HCT116 (cell line): ENCODE data around the gene CHMP2A. TPM values are rescaled to one million over a fixed set of nuclear protein-coding genes. Genes with fewer than 3 reads are reported as not detected.

Experiments used
- ATAC-seq: fragments of 200-7000 bp; cut with Tn5 transposase; 2 replicates; pipeline ENCODE4 v1.9.1; 2020; ENCODE audit warnings: mild to moderate bottlenecking, moderate library complexity
- BruUV-seq: library from RNA; stranded (reverse); fragments of 400-500 nt; replicated peaks from 2 replicates; lab custom pipeline; 2021; lab: Mats Ljungman, UMichigan
- CTCF ChIA-PET: fragments of 300-600 bp; sonication (Branson Sonifier 250); formaldehyde crosslinking; loops from one replicate; lab custom pipeline; 2021; ENCODE audit warnings: antibody characterized with exemption; lab: Charles Lee
- POLR2A ChIA-PET: fragments of 300-600, 350-600 bp; sonication (Branson Sonifier 250); formaldehyde crosslinking; loops from one replicate; lab custom pipeline; 2021; ENCODE audit warnings: antibody characterized with exemption; lab: Charles Lee
- RAD21 ChIA-PET, 2 experiments: fragments of 300-600 bp; sonication (Branson Sonifier 250); formaldehyde crosslinking; loops; one replicate each; lab custom pipeline; 2023; ENCODE audit warnings: low total read pairs in 2 of 2; ENCODE audit not compliant: uncharacterized antibody in 2 of 2, unreplicated experiment in 2 of 2, low non-redundant PET in 1 of 2; lab: Charles Lee
- DNase-seq: peaks from one replicate; pipeline ENCODE4 v3.0.0-alpha.2; 2010; ENCODE audit warnings: low read depth, low spot score
- H2AFZ ChIP-seq: fragments of 200-600 bp; shearing (Covaris generic), sonication (generic); 2 replicates; pipeline ENCODE4 v1.6.1; 2017; ENCODE audit warnings: low read depth, mixed run types, mixed read lengths, antibody characterized with exemption, low read length; ENCODE audit not compliant: poor library complexity, severe bottlenecking
- H3K27ac ChIP-seq: 2 replicates; pipeline ENCODE4 v1.5.1; 2012; ENCODE audit warnings: low read depth, low read length
- H3K27me3 ChIP-seq: fragments of 200-600 bp; sonication (generic); 2 replicates; pipeline ENCODE4 v1.6.1; 2016; ENCODE audit warnings: mixed run types, low read length, mixed read lengths; ENCODE audit not compliant: insufficient read depth
- H3K36me3 ChIP-seq, 2 experiments: fragments of 200-500 bp in 1 of 2; fragments of 200-600 bp in 1 of 2; sonication (Bioruptor generic) in 1 of 2; sonication (generic) in 1 of 2; 2 replicates each; pipeline versions ENCODE4 v1.5.1 to v1.6.1; 2014 to 2016; ENCODE audit warnings: low read length in 2 of 2, inconsistent platforms in 1 of 2, mixed read lengths in 1 of 2, mixed run types in 1 of 2; ENCODE audit not compliant: insufficient read depth in 2 of 2, control insufficient read depth in 1 of 2
- H3K4me1 ChIP-seq, 2 experiments: fragments of 200-600 bp in 1 of 2; sonication (generic) in 1 of 2; 2 replicates each; pipeline versions ENCODE4 v1.5.1 to v1.6.1; 2012 to 2017; ENCODE audit warnings: low read length in 2 of 2, inconsistent platforms in 1 of 2, mild to moderate bottlenecking in 1 of 2, mixed read lengths in 1 of 2, mixed run types in 1 of 2, moderate library complexity in 1 of 2; ENCODE audit not compliant: insufficient read depth in 2 of 2, control insufficient read depth in 1 of 2
- H3K4me2 ChIP-seq: fragments of 200-600 bp; sonication (generic); 2 replicates; pipeline ENCODE4 v1.6.1; 2017; ENCODE audit warnings: mixed run types, low read length, mixed read lengths
- H3K4me3 ChIP-seq, 2 experiments: fragments of 200-600 bp in 1 of 2; sonication (generic) in 1 of 2; replicated peaks in 1 of 2; 2 replicates each; pipeline ENCODE4 v1.5.1; 2011 to 2016; ENCODE audit warnings: low read length in 2 of 2, control low read depth in 1 of 2, low read depth in 1 of 2, mild to moderate bottlenecking in 1 of 2, mixed read lengths in 1 of 2, mixed run types in 1 of 2
- H3K79me2 ChIP-seq: fragments of 200-600 bp; sonication (generic); 2 replicates; pipeline ENCODE4 v1.6.1; 2017; ENCODE audit warnings: mild to moderate bottlenecking, mixed run types, low read length, moderate library complexity, mixed read lengths; ENCODE audit not compliant: insufficient read depth
- H3K9ac ChIP-seq: fragments of 200-600 bp; sonication (generic); 2 replicates; pipeline ENCODE4 v1.6.1; 2016; ENCODE audit warnings: low read length, mixed read lengths
- H3K9me2 ChIP-seq: fragments of 200-600 bp; sonication (generic), shearing (Covaris generic); 2 replicates; pipeline ENCODE4 v1.6.1; 2017; ENCODE audit warnings: mixed run types, mild to moderate bottlenecking, moderate library complexity; ENCODE audit not compliant: insufficient read depth
- H3K9me3 ChIP-seq, 2 experiments: fragments of 200-500 bp in 1 of 2; fragments of 200-600 bp in 1 of 2; sonication (Bioruptor generic) in 1 of 2; sonication (generic) in 1 of 2; 2 replicates each; pipeline ENCODE4 v1.6.1; 2014 to 2017; ENCODE audit warnings: low read length in 2 of 2, mixed read lengths in 2 of 2, inconsistent platforms in 1 of 2, low read depth in 1 of 2, mild to moderate bottlenecking in 1 of 2, mixed run types in 1 of 2, moderate library complexity in 1 of 2; ENCODE audit not compliant: control insufficient read depth in 1 of 2, insufficient read depth in 1 of 2
- H4K20me1 ChIP-seq: fragments of 200-600 bp; sonication (generic), shearing (Covaris generic); 2 replicates; pipeline ENCODE4 v1.6.1; 2017; ENCODE audit warnings: mixed run types, mild to moderate bottlenecking, moderate library complexity; ENCODE audit not compliant: insufficient read depth
- ATF3 ChIP-seq: IDR thresholded peaks from 2 replicates; pipeline ENCODE4 v1.6.1; 2012
- CBX3 ChIP-seq: IDR thresholded peaks from 2 replicates; pipeline ENCODE4 v1.6.1; 2012; ENCODE audit warnings: low read depth
- CEBPB ChIP-seq: IDR thresholded peaks from 2 replicates; pipeline ENCODE4 v1.6.1; 2012; ENCODE audit warnings: low read depth
- CTCF ChIP-seq, 3 experiments: fragments of 200-600 bp in 1 of 3; sonication (generic) in 1 of 3; IDR thresholded peaks in 2 of 3; conservative IDR thresholded peaks in 1 of 3; 2 replicates each; pipeline ENCODE4 v1.5.1; 2012 to 2017; ENCODE audit warnings: low read depth in 2 of 3, low read length in 2 of 3, antibody characterized with exemption in 1 of 3, borderline replicate concordance in 1 of 3, control low read depth in 1 of 3, mild to moderate bottlenecking in 1 of 3, mixed read lengths in 1 of 3, mixed run types in 1 of 3, moderate library complexity in 1 of 3; ENCODE audit not compliant: insufficient read depth in 1 of 3
- EGR1 ChIP-seq: IDR thresholded peaks from 2 replicates; pipeline ENCODE4 v1.6.1; 2012; ENCODE audit warnings: low read depth
- ELF1 ChIP-seq: IDR thresholded peaks from 2 replicates; pipeline ENCODE4 v1.6.1; 2012; ENCODE audit warnings: low read depth, borderline replicate concordance
- EZH2 ChIP-seq: fragments of 200-600 bp; sonication (generic); IDR thresholded peaks from 2 replicates; pipeline ENCODE4 v1.6.1; 2017; ENCODE audit warnings: antibody characterized with exemption, mixed run types
- EZH2phosphoT487 ChIP-seq: fragments of 200-600 bp; IDR thresholded peaks from 2 replicates; pipeline ENCODE4 v1.6.1; 2018; ENCODE audit warnings: antibody characterized with exemption, borderline replicate concordance
- FOSL1 ChIP-seq: IDR thresholded peaks from 2 replicates; pipeline ENCODE4 v1.6.1; 2012; ENCODE audit warnings: low read depth
- JUND ChIP-seq: IDR thresholded peaks from 2 replicates; pipeline ENCODE4 v1.6.1; 2012
- POLR2A ChIP-seq: IDR thresholded peaks from 2 replicates; pipeline ENCODE4 v1.7.0; 2011; ENCODE audit warnings: borderline replicate concordance; ENCODE audit not compliant: insufficient read depth, insufficient read length; ENCODE audit errors: extremely low read depth
- POLR2AphosphoS5 ChIP-seq: IDR thresholded peaks from 2 replicates; pipeline ENCODE4 v1.6.1; 2011; ENCODE audit warnings: mild to moderate bottlenecking, low read depth, low read length, moderate library complexity
- REST ChIP-seq: IDR thresholded peaks from 2 replicates; pipeline ENCODE4 v1.6.1; 2012; ENCODE audit warnings: low read depth
- SIN3A ChIP-seq: IDR thresholded peaks from 2 replicates; pipeline ENCODE4 v1.6.1; 2012; ENCODE audit warnings: low read depth
- SP1 ChIP-seq: IDR thresholded peaks from 2 replicates; pipeline ENCODE4 v1.6.1; 2012; ENCODE audit warnings: low read depth
- TCF7L2 ChIP-seq: IDR thresholded peaks from 2 replicates; pipeline ENCODE4 v1.7.0; 2011; ENCODE audit warnings: borderline replicate concordance, inconsistent platforms; ENCODE audit not compliant: insufficient read depth, insufficient read length; ENCODE audit errors: extremely low read depth
- ZBTB33 ChIP-seq: IDR thresholded peaks from 2 replicates; pipeline ENCODE4 v1.6.1; 2011; ENCODE audit warnings: mild to moderate bottlenecking, low read length, moderate library complexity; ENCODE audit not compliant: insufficient replicate concordance; ENCODE audit errors: extremely low read depth
- intact Hi-C: fragments of 100-400 bp; cut with micrococcal nuclease; formaldehyde crosslinking; loops from 2 replicates; pipeline ENCODE4 v1.10.0; 2022
- total RNA-seq: library from RNA; stranded (reverse); gene quantifications from one replicate; pipeline ENCODE4 v1.2.1, GENCODE V29; 2021; ENCODE audit not compliant: unreplicated experiment

Gene CHMP2A
- total RNA-seq, 1 experiment from 2014 or later: 125 TPM

GRCh38 chr19:58509731-58510083, 45.2 kb downstream of the CHMP2A start:
- ChIA-PET CTCF (no interaction called here), RAD21 (no interaction called here)
- Histone ChIP-seq H3K79me2 (peaks cover 10% of the 10 kb centered on the region), H3K4me3 (no peak overlapping the region), H2AFZ (no peak overlapping the region), H3K9me2 (no peaks in the 10 kb centered on the region), H3K9ac (no peak overlapping the region)
- no peak for ATAC-seq
- TF ChIP-seq CTCF (IDR thresholded peaks at IDR 0.05 in 2 of 3, conservative IDR thresholded peaks at IDR 0.05 in 1 of 3; ENCODE audit: borderline replicate concordance in 1 of 3, insufficient read depth in 1 of 3, low read depth in 2 of 3, low read length in 2 of 3) (no peak), ELF1 (no peak), JUND (no peak), SIN3A (no peak), ZBTB33 (no peak), POLR2A (no peak), CBX3 (no peak), EGR1 (no peak), FOSL1 (no peak), EZH2phosphoT487 (no peak), POLR2AphosphoS5 (no peak), ATF3 (no peak), TCF7L2 (no peak), REST (no peak), CEBPB (no peak), SP1 (no peak), EZH2 (no peak)
- TF ChIP-seq, all 23 proteins: peak for 0
- Histone ChIP-seq H3K4me1 (peaks cover 6 to 13% of the 10 kb centered on the region in 2 experiments; a peak in 3 of 4 replicates), H4K20me1 (no peaks in the 10 kb centered on the region), H3K4me2 (no peak overlapping the region), H3K27me3 (no peaks in the 10 kb centered on the region), H3K9me3 (no peaks in the 10 kb centered on the region), H3K36me3 (no peaks in the 10 kb centered on the region), H3K27ac (no peak overlapping the region)
- intact Hi-C loops: no loop called here
- DNase-seq: no peak
- no TSS peak for BruUV-seq
- POLR2A ChIA-PET: no interaction called here
